Measurements from ENCODE around the gene FBXO45.

GRCh38 chr3:196621611-196622010 is 53.2 kb downstream of the FBXO45 start:
- TF ChIP-seq POLR2A (IDR thresholded peaks at IDR 0.05; ENCODE audit: low read depth, low read length) (no peak), POU2F2 (IDR thresholded peaks at IDR 0.05; ENCODE audit: low read depth, low read length) (no peak), POLR2AphosphoS5 (IDR thresholded peaks at IDR 0.05; ENCODE audit: low read depth, low read length) (no peak), TAF1 (IDR thresholded peaks at IDR 0.05; ENCODE audit: low read depth, low read length) (no peak), PAX5 (IDR thresholded peaks at IDR 0.05; ENCODE audit: insufficient read depth, low read length, severe bottlenecking) (no peak), SPI1 (IDR thresholded peaks at IDR 0.05; ENCODE audit: low read depth, low read length) (no peak)

Measured in GM12891 (cell line).